ENCODE measurements around the gene TOR1AIP1. TPM values are rescaled to one million over a fixed set of nuclear protein-coding genes. Genes with fewer than 3 reads are reported as not detected.

The TOR1AIP1 gene
- total RNA-seq, 2 experiments from 2014 or later = 68.3 to 73.1 TPM

DNA sequence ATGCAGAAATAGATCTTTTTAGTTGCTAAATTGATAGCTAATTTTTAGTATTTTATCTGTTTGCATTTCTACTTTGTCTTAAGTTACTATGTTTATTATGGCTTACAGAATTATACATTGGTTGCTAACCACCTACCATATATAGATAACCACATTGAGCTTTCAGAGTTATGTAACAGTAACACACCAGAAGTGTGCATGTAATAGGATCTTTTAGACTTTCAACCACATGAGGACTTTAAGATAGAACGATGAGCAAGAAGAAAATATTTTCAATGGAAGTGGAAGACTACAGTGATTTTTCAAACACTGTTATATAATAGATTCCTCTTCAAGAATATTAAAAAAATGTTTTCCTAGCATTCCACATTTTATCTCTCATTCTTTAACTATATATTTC lies 28.8 kb downstream of the TOR1AIP1 start:
- Mint-ChIP-seq H3K27ac (no peak overlapping the region), H3K9me3 (no peaks in the 10 kb centered on the region), H3K36me3 (peaks cover 31% of the 10 kb centered on the region), H3K4me1 (peaks cover 3% of the 10 kb centered on the region), H3K27me3 (no peaks in the 10 kb centered on the region), H3K4me3 (no peak overlapping the region)
- POLR2A ChIA-PET = interaction anchor here (0.7 kb wide), 1 partner anchor 43 kb away, joined by 3 read pairs; no protein-coding TSS in a partner anchor
- ATAC-seq (ENCODE audit: low read depth) (no peak), DNase-seq (no peak)

DNA sequence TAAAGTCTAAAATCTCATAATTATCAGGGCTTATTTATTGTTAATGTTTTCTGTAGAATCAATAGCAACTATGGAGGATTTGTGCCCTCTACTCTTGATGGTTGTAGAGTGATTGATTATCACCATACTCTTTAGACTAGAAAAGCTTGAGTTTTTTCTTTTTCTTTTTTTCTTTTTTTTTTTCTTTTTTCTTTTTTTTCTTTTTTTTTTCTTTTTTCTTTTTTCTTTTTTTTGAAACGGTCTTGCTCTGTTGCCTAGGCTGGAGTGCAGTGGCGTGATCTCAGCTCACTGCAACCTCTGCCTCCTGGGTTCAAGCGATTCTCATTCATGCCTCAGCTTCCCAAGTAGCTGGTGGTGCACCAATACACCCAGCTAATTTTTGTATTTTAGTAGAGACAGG lies 29.7 kb downstream of the TOR1AIP1 start:
- H3K9me3 Mint-ChIP-seq = no peaks in the 10 kb centered on the region
- H3K27ac Mint-ChIP-seq = no peak overlapping the region
- DNase-seq = no peak
- H3K36me3 Mint-ChIP-seq = peaks cover 32% of the 10 kb centered on the region
- POLR2A ChIA-PET = interaction anchor here (0.5 to 0.7 kb wide), 2 partner anchors 42 to 104 kb away, joined by 3 read pairs; no protein-coding TSS in a partner anchor
- ATAC-seq (ENCODE audit: low read depth) = no peak
- H3K4me1 Mint-ChIP-seq = peaks cover 3% of the 10 kb centered on the region
- H3K4me3 Mint-ChIP-seq = no peak overlapping the region
- H3K27me3 Mint-ChIP-seq = no peaks in the 10 kb centered on the region

DNA sequence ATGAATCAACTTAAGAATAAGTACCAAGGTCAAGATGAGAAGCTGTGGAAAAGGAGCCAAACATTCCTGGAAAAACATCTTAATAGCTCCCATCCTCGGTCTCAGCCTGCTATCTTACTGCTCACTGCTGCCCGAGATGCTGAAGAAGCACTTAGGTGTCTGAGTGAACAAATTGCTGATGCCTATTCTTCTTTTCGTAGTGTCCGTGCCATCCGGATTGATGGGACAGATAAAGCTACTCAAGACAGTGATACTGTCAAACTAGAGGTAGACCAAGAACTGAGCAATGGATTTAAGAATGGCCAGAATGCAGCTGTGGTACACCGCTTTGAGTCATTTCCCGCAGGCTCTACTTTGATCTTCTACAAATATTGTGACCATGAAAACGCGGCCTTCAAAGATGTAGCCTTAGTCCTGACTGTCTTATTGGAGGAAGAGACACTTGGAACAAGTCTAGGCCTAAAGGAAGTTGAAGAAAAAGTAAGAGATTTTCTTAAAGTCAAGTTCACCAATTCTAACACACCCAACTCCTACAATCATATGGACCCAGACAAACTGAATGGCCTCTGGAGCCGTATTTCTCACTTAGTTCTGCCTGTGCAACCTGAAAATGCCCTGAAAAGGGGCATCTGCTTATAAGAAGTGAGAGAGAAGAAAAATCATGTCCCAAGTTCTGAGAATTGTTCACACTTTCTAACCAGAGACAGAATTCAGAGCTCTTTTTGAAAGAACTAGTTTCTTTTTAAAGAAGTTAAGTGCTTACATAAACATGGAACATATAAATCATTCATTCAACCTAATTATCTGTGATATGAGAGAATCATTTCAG lies 35.7 kb downstream of the TOR1AIP1 start:
- H3K4me3 Mint-ChIP-seq = no peak overlapping the region

DNA sequence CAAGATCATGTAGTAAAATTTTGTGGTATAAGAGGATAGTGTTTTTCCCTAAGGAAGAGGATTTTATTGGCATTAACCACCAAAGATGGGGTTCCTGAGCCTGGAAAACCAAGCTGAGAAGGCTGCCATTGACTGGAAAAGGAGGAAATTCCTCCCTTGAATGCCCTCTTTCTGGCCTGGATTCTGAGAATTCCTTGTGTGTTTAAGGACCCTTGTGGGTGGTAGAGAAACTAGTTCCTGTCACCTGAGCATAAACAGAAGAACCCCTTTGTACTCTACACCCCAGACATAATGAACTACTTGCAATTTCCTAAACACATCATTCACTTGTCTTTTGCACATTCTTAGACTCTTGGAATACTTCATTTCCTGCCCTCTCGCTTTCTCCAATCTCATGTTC lies 39.4 kb downstream of the TOR1AIP1 start:
- Mint-ChIP-seq H3K9me3 (no peaks in the 10 kb centered on the region), H3K4me3 (no peak overlapping the region), H3K4me1 (peaks cover 3% of the 10 kb centered on the region), H3K36me3 (peaks cover 26% of the 10 kb centered on the region), H3K27me3 (no peaks in the 10 kb centered on the region), H3K27ac (no peak overlapping the region)
- POLR2A ChIA-PET = no interaction called here
- ATAC-seq (ENCODE audit: low read depth) (no peak), DNase-seq (no peak)

More for the DNA sequence above, 35.7 kb downstream of the TOR1AIP1 start:
- peaks cover 3% of the 10 kb centered on the region for H3K4me1 Mint-ChIP-seq
- POLR2A ChIA-PET = interaction anchor here (0.5 to 1.4 kb wide), 2 partner anchors 9 to 36 kb away, joined by 3 to 4 read pairs; partner anchors contain the start of gene CEP350
- no peaks in the 10 kb centered on the region for H3K27me3 Mint-ChIP-seq
- no peak overlapping the region for H3K27ac Mint-ChIP-seq
- no peaks in the 10 kb centered on the region for H3K9me3 Mint-ChIP-seq
- DNase-seq (no peak), ATAC-seq (ENCODE audit: low read depth) (no peak)
- peaks cover 39% of the 10 kb centered on the region for H3K36me3 Mint-ChIP-seq

DNA sequence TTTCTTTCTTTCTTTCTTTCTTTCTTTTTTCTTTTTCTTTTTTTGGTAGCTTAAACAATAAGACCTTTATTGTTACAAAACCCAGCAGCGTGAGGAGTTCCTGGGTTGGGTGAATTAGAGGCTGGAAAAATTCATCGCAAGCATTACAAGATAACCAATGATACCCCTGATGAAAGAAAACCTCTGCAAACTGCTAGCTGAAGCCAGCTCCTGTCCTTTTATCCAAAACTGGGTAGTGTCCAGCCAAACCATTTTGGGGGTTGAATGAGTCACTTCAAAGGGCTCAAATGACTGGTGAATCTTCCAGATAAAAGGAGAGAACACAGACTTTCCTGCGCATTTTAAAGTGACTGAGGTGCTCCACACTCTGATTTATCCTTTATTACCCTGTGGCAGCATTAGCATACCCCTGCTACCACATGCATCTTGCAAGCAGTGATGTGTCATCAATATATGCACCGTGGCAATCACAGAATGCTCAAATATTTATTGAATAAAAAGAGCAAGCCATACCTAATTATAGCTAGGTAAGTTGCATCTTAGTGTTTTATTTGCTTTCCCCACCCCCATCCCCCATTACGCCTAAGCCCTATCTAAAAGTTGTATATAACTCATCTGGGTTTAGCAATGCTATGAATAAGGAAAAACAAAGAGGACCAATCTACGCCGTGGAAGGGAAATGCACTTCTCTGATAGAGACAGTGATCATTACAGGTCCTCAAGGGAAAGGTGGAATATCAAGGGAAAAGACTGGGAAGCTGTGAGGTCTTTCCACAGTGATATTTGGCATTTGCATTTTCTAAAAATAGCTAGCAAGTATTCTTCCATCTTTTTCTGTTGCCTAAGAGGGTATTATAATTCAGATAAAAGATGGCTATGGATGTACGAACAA lies 40.1 kb downstream of the TOR1AIP1 start:
- ATAC-seq (ENCODE audit: low read depth) = no peak
- H3K36me3 Mint-ChIP-seq = peaks cover 24% of the 10 kb centered on the region
- POLR2A ChIA-PET = no interaction called here

DNA sequence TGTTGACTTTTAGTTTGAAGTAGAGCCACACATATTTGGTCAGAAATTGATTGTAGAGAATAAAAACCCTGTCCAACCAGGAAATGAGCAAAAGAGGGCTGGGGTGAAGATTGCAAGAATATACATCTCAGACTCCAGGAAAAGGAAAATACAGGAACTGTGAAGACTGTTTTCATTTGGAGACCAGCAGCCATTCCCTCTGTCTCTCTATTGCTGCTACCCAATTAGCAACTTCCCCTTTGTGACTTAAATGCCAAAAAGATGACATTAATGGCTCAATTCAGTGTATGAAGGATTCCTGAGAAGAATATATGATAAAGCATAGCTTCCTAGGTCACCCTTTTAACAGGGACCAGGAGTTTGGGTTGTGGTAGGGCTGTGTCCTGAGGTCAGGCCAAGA lies 40.9 kb downstream of the TOR1AIP1 start:
- H3K4me1 Mint-ChIP-seq = peaks cover 3% of the 10 kb centered on the region
- DNase-seq (no peak), ATAC-seq (ENCODE audit: low read depth) (no peak)
- no peaks in the 10 kb centered on the region for H3K9me3 Mint-ChIP-seq
- H3K4me3 Mint-ChIP-seq = no peak overlapping the region
- POLR2A ChIA-PET = no interaction called here
- H3K27ac Mint-ChIP-seq = no peak overlapping the region
- H3K27me3 Mint-ChIP-seq = no peaks in the 10 kb centered on the region
- H3K36me3 Mint-ChIP-seq = peaks cover 19% of the 10 kb centered on the region

More for the DNA sequence above, 40.1 kb downstream of the TOR1AIP1 start:
- H3K27ac Mint-ChIP-seq = no peak overlapping the region
- DNase-seq = no peak
- peaks cover 3% of the 10 kb centered on the region for H3K4me1 Mint-ChIP-seq
- no peaks in the 10 kb centered on the region for H3K27me3 Mint-ChIP-seq
- no peaks in the 10 kb centered on the region for H3K9me3 Mint-ChIP-seq
- H3K4me3 Mint-ChIP-seq = no peak overlapping the region

DNA sequence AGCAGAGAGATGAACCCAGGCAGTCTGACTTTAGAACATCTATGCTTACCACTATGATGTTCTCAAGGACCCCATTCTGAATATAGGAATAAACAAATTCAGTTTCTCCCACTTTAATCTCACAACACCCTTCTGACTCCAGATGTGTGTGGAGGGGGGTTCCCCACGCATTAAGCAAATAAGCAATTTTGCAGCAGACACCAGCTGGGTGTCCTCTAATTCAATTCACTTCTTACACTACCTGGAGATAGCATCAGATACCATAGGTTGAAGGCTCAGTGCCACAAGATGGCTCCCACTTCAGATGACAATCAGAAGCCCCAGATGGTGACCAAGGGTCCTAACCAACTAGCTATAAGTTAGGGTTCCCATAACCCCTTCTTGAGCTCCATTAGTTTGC lies 42.2 kb downstream of the TOR1AIP1 start:
- H3K4me1 Mint-ChIP-seq = no peaks in the 10 kb centered on the region
- H3K27me3 Mint-ChIP-seq = no peaks in the 10 kb centered on the region
- peaks cover 11% of the 10 kb centered on the region for H3K36me3 Mint-ChIP-seq
- H3K9me3 Mint-ChIP-seq = no peaks in the 10 kb centered on the region
- H3K4me3 Mint-ChIP-seq = no peak overlapping the region
- POLR2A ChIA-PET = no interaction called here
- DNase-seq = no peak
- no peak for ATAC-seq (ENCODE audit: low read depth)
- no peak overlapping the region for H3K27ac Mint-ChIP-seq

DNA sequence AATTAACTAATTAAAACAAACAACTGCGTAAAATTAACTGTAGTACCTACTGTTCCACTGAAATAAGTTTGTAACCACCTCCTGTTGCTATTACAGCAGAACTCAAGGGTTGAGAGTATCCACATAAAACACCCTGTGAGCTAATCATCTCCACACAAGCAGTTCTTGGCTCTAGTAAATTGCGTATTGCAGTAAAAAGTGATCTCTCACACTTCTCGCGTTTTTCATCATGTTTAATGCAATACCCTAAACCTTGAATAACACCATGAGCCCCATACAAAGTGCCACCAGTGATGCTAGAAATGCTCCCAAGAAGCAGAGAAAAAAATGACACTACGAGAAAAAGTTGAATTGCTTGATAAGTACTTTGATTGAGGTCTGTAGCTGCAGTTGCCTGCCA lies 43.2 kb downstream of the TOR1AIP1 start:
- POLR2A ChIA-PET = no interaction called here
- H3K27ac Mint-ChIP-seq = no peak overlapping the region
- DNase-seq (no peak), ATAC-seq (ENCODE audit: low read depth) (no peak)
- H3K4me3 Mint-ChIP-seq = no peak overlapping the region
- H3K36me3 Mint-ChIP-seq = peaks cover 7% of the 10 kb centered on the region
- H3K9me3 Mint-ChIP-seq = no peaks in the 10 kb centered on the region
- peaks cover 3% of the 10 kb centered on the region for H3K27me3 Mint-ChIP-seq
- H3K4me1 Mint-ChIP-seq = no peaks in the 10 kb centered on the region

DNA sequence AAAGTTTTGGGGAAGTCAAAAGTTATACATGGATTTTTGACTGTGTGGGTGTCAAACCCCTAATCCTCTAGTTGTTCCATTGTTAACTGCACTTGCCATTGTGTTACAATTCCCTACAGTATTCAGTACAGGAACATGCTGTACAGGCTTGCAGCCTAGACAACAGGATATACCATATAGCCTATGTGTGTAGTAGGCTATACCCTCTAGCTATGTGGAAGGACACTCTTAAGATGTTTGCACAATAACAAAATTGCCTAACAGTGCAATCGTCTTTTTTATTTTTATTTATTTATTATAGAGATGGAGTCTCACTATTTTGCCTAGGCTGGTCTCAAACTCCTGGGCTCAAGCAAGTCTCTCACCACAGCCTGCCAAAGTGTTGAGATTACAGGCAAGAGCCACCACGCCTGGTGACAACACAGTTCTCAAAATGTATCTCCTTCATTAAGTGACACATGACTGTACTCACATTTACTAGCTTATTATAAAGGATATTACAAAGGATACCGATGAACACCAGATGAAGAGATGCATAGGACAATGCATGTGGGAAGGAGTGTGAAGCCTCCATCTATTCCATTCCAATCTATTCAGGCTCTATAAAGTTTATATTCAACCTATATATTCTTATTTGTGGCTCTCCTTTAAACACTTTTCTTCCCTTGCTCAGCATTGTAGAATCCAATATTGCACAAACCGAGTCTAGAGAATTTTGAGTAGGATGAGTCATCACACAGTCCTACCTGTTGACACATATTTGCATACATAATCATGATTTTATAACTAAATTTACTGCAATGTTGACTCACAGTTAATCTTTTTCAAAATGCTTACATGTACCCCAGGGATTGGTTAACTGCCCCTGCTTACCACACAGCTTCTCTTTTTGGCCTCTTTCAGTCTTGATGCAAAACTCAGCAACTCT lies 44.1 kb downstream of the TOR1AIP1 start:
- Mint-ChIP-seq H3K9me3 (no peaks in the 10 kb centered on the region), H3K27me3 (peaks cover 9% of the 10 kb centered on the region), H3K36me3 (peaks cover 6% of the 10 kb centered on the region), H3K27ac (no peak overlapping the region), H3K4me1 (no peaks in the 10 kb centered on the region), H3K4me3 (no peak overlapping the region)
- DNase-seq (no peak), ATAC-seq (ENCODE audit: low read depth) (no peak)
- POLR2A ChIA-PET = no interaction called here

DNA sequence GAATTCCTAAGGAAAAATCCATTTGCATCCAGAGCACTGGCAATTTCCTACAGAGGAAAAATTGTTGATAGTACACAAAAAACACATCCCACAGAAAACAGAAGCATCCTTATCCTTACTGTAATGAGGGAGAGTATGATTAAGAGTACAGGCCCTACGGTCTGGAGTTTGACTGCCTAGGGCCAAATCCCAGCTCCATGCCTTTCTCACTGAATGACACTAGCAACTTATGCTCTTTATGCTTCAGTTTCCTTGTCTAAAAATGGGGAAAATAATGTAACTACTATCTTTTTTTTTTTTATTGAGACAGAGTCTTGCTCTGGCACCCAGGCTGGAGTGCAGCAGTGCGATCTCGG lies 44.7 kb downstream of the TOR1AIP1 start:
- Mint-ChIP-seq H3K36me3 (peaks cover 3% of the 10 kb centered on the region), H3K4me3 (no peak overlapping the region), H3K27ac (no peak overlapping the region), H3K9me3 (no peaks in the 10 kb centered on the region), H3K27me3 (peaks cover 13% of the 10 kb centered on the region), H3K4me1 (no peaks in the 10 kb centered on the region)
- ATAC-seq (ENCODE audit: low read depth) (no peak), DNase-seq (no peak)
- POLR2A ChIA-PET = interaction anchor here (0.7 kb wide), 1 partner anchor 8 kb away, joined by 3 read pairs; no protein-coding TSS in a partner anchor

DNA sequence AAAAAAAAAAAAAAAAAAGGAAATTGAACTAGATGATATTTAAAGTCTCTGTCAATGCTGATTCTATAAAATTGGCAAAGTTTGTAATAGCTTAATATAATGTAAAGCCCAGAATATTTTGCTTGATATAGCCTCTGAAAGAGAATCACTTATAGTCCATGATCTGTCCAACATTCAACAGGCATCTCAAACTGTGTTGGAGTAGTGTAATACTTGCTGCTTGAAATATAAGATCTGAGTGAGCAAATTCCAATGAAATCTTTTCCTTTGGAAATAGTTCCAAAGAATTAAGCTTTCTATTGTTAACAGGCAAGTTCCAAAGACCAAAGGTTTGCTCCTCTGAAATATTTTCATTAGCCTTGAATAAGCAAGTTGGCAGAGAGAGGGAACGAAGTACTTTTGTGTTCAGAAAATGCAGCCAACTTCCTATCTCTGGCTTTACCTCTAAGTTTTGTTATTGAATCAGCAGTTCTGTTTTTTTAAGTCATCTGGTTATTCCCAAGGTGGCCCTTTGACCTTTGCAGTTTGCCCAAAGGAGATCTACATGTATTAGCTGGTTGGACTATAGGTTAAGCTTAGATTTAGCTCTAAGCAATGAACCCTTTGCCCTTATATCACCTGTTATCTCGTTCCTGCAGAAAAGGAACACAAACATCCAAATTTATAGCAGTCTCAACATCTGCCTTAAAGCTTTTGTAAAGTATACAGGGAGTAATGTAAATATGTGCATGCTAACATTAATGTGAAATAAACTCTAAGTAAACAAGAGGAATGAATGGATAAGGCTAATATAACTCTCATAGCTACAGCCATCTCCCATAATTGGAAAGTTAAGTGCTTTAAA lies 48.1 kb downstream of the TOR1AIP1 start:
- H3K27ac Mint-ChIP-seq = no peak overlapping the region
- POLR2A ChIA-PET = interaction anchor here (0.6 kb wide), 1 partner anchor 24 kb away, joined by 3 read pairs; the partner anchor contains the start of gene CEP350
- H3K36me3 Mint-ChIP-seq = no peaks in the 10 kb centered on the region
- ATAC-seq (ENCODE audit: low read depth) (no peak), DNase-seq (no peak)
- peaks cover 18% of the 10 kb centered on the region for H3K27me3 Mint-ChIP-seq
- no peaks in the 10 kb centered on the region for H3K9me3 Mint-ChIP-seq
- no peak overlapping the region for H3K4me3 Mint-ChIP-seq
- no peaks in the 10 kb centered on the region for H3K4me1 Mint-ChIP-seq

DNA sequence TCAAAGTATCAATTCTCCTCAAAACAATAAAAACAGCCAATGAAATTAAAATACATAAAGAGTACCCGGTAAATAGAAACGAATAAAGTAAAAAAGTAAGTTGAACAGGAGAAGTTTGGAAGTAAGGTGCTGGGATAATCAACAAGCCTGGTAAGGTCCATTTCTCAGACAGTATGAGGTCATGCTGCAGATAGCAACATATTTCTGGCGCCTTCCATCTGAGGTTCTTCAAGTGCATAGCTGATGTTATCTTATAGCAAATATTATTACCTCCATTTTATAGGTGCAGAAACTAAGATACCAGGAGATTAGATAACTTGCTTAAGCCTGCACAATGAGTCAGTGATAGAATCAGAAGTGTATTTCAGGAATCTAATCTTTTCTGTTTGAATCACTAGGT lies 48.8 kb downstream of the TOR1AIP1 start:
- ATAC-seq (ENCODE audit: low read depth) = no peak
- H3K27me3 Mint-ChIP-seq = peaks cover 20% of the 10 kb centered on the region
- H3K27ac Mint-ChIP-seq = no peak overlapping the region
- no peak for DNase-seq
- no peaks in the 10 kb centered on the region for H3K36me3 Mint-ChIP-seq
- POLR2A ChIA-PET = no interaction called here
- no peak overlapping the region for H3K4me3 Mint-ChIP-seq
- H3K4me1 Mint-ChIP-seq = no peaks in the 10 kb centered on the region
- H3K9me3 Mint-ChIP-seq = no peaks in the 10 kb centered on the region
